HEK293 (cell line): ENCODE measurements around the gene METTL16.
A peak's percentile ranks its signal among the peaks of the same experiment; 100 is the strongest.

ENCODE experiments used
- GLIS2 ChIP-seq: fragments of 450-650 bp; formaldehyde crosslinking; IDR thresholded peaks from 2 replicates; pipeline ENCODE4 v1.5.1; 2016; ENCODE audit warnings: missing biosample characterization, missing genetic modification characterization
- KLF7 ChIP-seq: fragments of 450-650 bp; formaldehyde crosslinking; IDR thresholded peaks from 2 replicates; pipeline ENCODE4 v1.5.1; 2016; ENCODE audit warnings: missing biosample characterization, missing genetic modification characterization, borderline replicate concordance
- KLF8 ChIP-seq: fragments of 450-650 bp; formaldehyde crosslinking; IDR thresholded peaks from 2 replicates; pipeline ENCODE4 v1.5.1; 2016; ENCODE audit warnings: missing biosample characterization, missing genetic modification characterization
- SCRT2 ChIP-seq: fragments of 450-650 bp; formaldehyde crosslinking; IDR thresholded peaks from 2 replicates; pipeline ENCODE4 v1.5.1; 2016; ENCODE audit warnings: missing biosample characterization, missing genetic modification characterization
- ZBTB17 ChIP-seq: fragments of 450-650 bp; formaldehyde crosslinking; IDR thresholded peaks from 2 replicates; pipeline ENCODE4 v1.5.1; 2016; ENCODE audit warnings: missing biosample characterization, missing genetic modification characterization
- ZBTB7A ChIP-seq: fragments of 450-650 bp; formaldehyde crosslinking; IDR thresholded peaks from 2 replicates; pipeline ENCODE4 v1.5.1; 2016; ENCODE audit warnings: low read depth, missing biosample characterization, missing genetic modification characterization
- ZFP37 ChIP-seq: fragments of 450-650 bp; formaldehyde crosslinking; IDR thresholded peaks from 2 replicates; pipeline ENCODE4 v1.5.1; 2016; ENCODE audit warnings: missing biosample characterization, missing genetic modification characterization
- ZNF132 ChIP-seq: fragments of 450-650 bp; formaldehyde crosslinking; IDR thresholded peaks from 2 replicates; pipeline ENCODE4 v1.5.1; 2017; ENCODE audit warnings: missing biosample characterization, missing genetic modification characterization, borderline replicate concordance
- ZNF175 ChIP-seq: fragments of 450-650 bp; formaldehyde crosslinking; IDR thresholded peaks from 2 replicates; pipeline ENCODE4 v1.5.1; 2016; ENCODE audit warnings: missing biosample characterization, missing genetic modification characterization
- ZNF292 ChIP-seq: fragments of 450-650 bp; formaldehyde crosslinking; IDR thresholded peaks from 2 replicates; pipeline ENCODE4 v1.5.1; 2016; ENCODE audit warnings: low read depth, missing biosample characterization, missing genetic modification characterization, borderline replicate concordance
- ZNF311 ChIP-seq: fragments of 450-650 bp; formaldehyde crosslinking; IDR thresholded peaks from 2 replicates; pipeline ENCODE4 v1.5.1; 2017; ENCODE audit warnings: missing biosample characterization, missing genetic modification characterization, borderline replicate concordance
- ZNF324 ChIP-seq: fragments of 450-650 bp; formaldehyde crosslinking; IDR thresholded peaks from 2 replicates; pipeline ENCODE4 v1.5.1; 2016; ENCODE audit warnings: missing biosample characterization, missing genetic modification characterization
- ZNF341 ChIP-seq: fragments of 450-650 bp; formaldehyde crosslinking; IDR thresholded peaks from 2 replicates; pipeline ENCODE4; 2016; ENCODE audit warnings: low read depth, missing biosample characterization, missing genetic modification characterization
- ZNF354C ChIP-seq: fragments of 450-650 bp; formaldehyde crosslinking; IDR thresholded peaks from 2 replicates; pipeline ENCODE4 v1.5.1; 2016; ENCODE audit warnings: missing biosample characterization, missing genetic modification characterization, low read depth, borderline replicate concordance
- ZNF48 ChIP-seq: fragments of 450-650 bp; formaldehyde crosslinking; IDR thresholded peaks from 2 replicates; pipeline ENCODE4 v1.5.1; 2016; ENCODE audit warnings: missing biosample characterization, missing genetic modification characterization
- ZNF529 ChIP-seq: fragments of 450-650 bp; formaldehyde crosslinking; IDR thresholded peaks from 2 replicates; pipeline ENCODE4 v1.5.1; 2017; ENCODE audit warnings: missing genetic modification characterization, missing biosample characterization; ENCODE audit not compliant: insufficient replicate concordance
- ZNF561 ChIP-seq: fragments of 450-650 bp; IDR thresholded peaks from 2 replicates; pipeline ENCODE4 v1.5.1; 2018; ENCODE audit warnings: missing biosample characterization, missing genetic modification characterization, borderline replicate concordance
- ZNF585B ChIP-seq: fragments of 450-650 bp; formaldehyde crosslinking; IDR thresholded peaks from 2 replicates; pipeline ENCODE4 v1.5.1; 2016; ENCODE audit warnings: missing biosample characterization, missing genetic modification characterization
- ZNF626 ChIP-seq: fragments of 450-650 bp; sonication (Bioruptor Pico); formaldehyde crosslinking; IDR thresholded peaks from 2 replicates; pipeline ENCODE4 v1.5.1; 2018; ENCODE audit warnings: missing biosample characterization, missing genetic modification characterization, inconsistent platforms
- ZNF670 ChIP-seq: fragments of 450-650 bp; formaldehyde crosslinking; IDR thresholded peaks from 2 replicates; pipeline ENCODE4 v1.5.1; 2016; ENCODE audit warnings: missing biosample characterization, missing genetic modification characterization, low read depth
- ZNF692 ChIP-seq: fragments of 450-650 bp; formaldehyde crosslinking; IDR thresholded peaks from 2 replicates; pipeline ENCODE4 v1.5.1; 2016; ENCODE audit warnings: missing biosample characterization, missing genetic modification characterization
- ZNF777 ChIP-seq: fragments of 450-650 bp; formaldehyde crosslinking; IDR thresholded peaks from 2 replicates; pipeline ENCODE4 v1.5.1; 2017; ENCODE audit warnings: missing biosample characterization, missing genetic modification characterization, borderline replicate concordance
- ZNF792 ChIP-seq: fragments of 450-650 bp; formaldehyde crosslinking; IDR thresholded peaks from 2 replicates; pipeline ENCODE4 v1.5.1; 2016; ENCODE audit warnings: missing biosample characterization, missing genetic modification characterization
- ZNF830 ChIP-seq: fragments of 450-650 bp; IDR thresholded peaks from 2 replicates; pipeline ENCODE4 v1.5.0; 2018; ENCODE audit warnings: missing biosample characterization, missing genetic modification characterization, low read depth, mild to moderate bottlenecking, moderate library complexity
- TF ChIP-seq, protein P1 (sequence below): fragments of 450-650 bp; formaldehyde crosslinking; IDR thresholded peaks from 2 replicates; pipeline ENCODE4 v1.5.1; 2016; ENCODE audit warnings: missing biosample characterization, missing genetic modification characterization, borderline replicate concordance
- TF ChIP-seq, protein P2 (sequence below): fragments of 450-650 bp; formaldehyde crosslinking; IDR thresholded peaks from 2 replicates; pipeline ENCODE4 v1.5.1; 2016; ENCODE audit warnings: missing biosample characterization, missing genetic modification characterization, low read depth
- TF ChIP-seq, protein P3 (sequence below): fragments of 450-650 bp; formaldehyde crosslinking; IDR thresholded peaks from 2 replicates; pipeline ENCODE4 v1.5.1; 2016; ENCODE audit warnings: missing biosample characterization, missing genetic modification characterization
- TF ChIP-seq, protein P4 (sequence below): fragments of 450-650 bp; IDR thresholded peaks from 2 replicates; pipeline ENCODE4 v1.5.1; 2018; ENCODE audit warnings: missing biosample characterization, mild to moderate bottlenecking, missing genetic modification characterization
- TF ChIP-seq, protein P5 (sequence below): fragments of 450-650 bp; formaldehyde crosslinking; IDR thresholded peaks from 2 replicates; pipeline ENCODE4 v1.5.1; 2016; ENCODE audit warnings: missing biosample characterization, missing genetic modification characterization

The METTL16 gene

DNA sequence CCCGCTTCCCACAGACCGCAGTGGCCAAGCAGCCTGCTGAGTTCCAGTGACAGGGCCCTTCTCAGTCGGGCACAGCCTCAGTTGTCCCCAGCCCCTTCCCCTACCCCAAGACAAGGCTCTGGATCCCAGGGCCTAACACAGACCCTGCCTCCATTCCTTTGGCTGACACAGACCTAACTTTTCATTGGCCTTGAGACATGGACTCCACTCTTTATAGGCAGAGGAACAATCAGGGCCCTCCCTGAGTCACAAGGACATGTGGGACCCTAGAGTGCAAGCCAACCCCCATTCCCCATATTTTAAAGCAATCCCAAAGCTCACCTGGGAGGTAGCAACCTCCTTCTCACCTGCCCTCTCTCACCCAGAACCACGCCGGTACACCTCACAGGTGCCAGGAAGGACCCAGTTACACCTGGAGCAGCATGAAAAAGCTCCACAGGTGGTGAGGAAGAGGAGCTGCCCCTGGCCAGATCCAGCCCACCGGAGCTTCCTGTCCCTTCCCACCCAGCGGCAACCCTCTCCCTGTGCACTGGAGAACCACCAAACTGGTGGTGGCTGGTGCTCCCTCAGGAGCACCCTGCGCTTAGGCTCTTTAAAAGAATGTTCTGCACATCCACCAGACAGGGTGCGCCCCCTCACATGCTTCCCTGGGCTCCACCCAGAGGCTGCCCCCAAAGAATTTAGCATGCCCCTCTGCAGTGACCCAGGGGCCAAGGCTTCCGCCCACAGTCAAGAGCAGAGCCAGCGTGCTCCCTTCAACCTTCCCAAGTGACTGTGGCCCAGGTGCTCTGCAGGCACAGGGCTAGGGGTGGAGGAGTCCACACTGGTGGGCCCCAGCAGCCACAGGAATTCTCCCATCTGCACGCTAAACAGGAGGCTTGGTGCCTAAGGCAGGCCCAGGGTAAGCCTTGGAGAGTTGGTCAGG, 114.2 kb downstream of the METTL16 start (continued):
- no peak for TF ChIP-seq ZNF792 (tag by site-specific recombination)
- TF ChIP-seq GLIS2 (tag by site-specific recombination): peak; percentile 70
- TF ChIP-seq, protein P1, sequence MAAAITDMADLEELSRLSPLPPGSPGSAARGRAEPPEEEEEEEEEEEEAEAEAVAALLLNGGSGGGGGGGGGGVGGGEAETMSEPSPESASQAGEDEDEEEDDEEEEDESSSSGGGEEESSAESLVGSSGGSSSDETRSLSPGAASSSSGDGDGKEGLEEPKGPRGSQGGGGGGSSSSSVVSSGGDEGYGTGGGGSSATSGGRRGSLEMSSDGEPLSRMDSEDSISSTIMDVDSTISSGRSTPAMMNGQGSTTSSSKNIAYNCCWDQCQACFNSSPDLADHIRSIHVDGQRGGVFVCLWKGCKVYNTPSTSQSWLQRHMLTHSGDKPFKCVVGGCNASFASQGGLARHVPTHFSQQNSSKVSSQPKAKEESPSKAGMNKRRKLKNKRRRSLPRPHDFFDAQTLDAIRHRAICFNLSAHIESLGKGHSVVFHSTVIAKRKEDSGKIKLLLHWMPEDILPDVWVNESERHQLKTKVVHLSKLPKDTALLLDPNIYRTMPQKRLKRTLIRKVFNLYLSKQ (tag by site-specific recombination): no peak
- no peak for TF ChIP-seq ZBTB17 (tag by site-specific recombination)
- no peak for TF ChIP-seq ZNF132 (tag by site-specific recombination)
- TF ChIP-seq, protein P2, sequence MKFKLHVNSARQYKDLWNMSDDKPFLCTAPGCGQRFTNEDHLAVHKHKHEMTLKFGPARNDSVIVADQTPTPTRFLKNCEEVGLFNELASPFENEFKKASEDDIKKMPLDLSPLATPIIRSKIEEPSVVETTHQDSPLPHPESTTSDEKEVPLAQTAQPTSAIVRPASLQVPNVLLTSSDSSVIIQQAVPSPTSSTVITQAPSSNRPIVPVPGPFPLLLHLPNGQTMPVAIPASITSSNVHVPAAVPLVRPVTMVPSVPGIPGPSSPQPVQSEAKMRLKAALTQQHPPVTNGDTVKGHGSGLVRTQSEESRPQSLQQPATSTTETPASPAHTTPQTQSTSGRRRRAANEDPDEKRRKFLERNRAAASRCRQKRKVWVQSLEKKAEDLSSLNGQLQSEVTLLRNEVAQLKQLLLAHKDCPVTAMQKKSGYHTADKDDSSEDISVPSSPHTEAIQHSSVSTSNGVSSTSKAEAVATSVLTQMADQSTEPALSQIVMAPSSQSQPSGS: no peak
- TF ChIP-seq, protein P3, sequence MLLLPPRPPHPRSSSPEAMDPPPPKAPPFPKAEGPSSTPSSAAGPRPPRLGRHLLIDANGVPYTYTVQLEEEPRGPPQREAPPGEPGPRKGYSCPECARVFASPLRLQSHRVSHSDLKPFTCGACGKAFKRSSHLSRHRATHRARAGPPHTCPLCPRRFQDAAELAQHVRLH (tag by site-specific recombination): no peak
- no peak for TF ChIP-seq ZNF175 (tag by site-specific recombination)
- TF ChIP-seq ZNF692 (tag by site-specific recombination): peak; percentile 91
- TF ChIP-seq ZNF292: no peak
- TF ChIP-seq ZFP37 (tag by site-specific recombination): no peak
- no peak for TF ChIP-seq ZNF311 (tag by site-specific recombination)
- TF ChIP-seq ZNF626 (tag by site-specific recombination): no peak
- no peak for TF ChIP-seq KLF8 (tag by site-specific recombination)
- no peak for TF ChIP-seq KLF7 (tag by site-specific recombination)
- TF ChIP-seq ZNF670 (tag by site-specific recombination): no peak
- no peak for TF ChIP-seq ZNF561 (tag by site-specific recombination)
- no peak for TF ChIP-seq ZNF529 (tag by site-specific recombination)
- TF ChIP-seq, protein P4, sequence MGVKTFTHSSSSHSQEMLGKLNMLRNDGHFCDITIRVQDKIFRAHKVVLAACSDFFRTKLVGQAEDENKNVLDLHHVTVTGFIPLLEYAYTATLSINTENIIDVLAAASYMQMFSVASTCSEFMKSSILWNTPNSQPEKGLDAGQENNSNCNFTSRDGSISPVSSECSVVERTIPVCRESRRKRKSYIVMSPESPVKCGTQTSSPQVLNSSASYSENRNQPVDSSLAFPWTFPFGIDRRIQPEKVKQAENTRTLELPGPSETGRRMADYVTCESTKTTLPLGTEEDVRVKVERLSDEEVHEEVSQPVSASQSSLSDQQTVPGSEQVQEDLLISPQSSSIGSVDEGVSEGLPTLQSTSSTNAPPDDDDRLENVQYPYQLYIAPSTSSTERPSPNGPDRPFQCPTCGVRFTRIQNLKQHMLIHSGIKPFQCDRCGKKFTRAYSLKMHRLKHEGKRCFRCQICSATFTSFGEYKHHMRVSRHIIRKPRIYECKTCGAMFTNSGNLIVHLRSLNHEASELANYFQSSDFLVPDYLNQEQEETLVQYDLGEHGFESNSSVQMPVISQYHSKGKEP: no peak
- TF ChIP-seq ZNF48 (tag by site-specific recombination): no peak
- TF ChIP-seq, protein P5, sequence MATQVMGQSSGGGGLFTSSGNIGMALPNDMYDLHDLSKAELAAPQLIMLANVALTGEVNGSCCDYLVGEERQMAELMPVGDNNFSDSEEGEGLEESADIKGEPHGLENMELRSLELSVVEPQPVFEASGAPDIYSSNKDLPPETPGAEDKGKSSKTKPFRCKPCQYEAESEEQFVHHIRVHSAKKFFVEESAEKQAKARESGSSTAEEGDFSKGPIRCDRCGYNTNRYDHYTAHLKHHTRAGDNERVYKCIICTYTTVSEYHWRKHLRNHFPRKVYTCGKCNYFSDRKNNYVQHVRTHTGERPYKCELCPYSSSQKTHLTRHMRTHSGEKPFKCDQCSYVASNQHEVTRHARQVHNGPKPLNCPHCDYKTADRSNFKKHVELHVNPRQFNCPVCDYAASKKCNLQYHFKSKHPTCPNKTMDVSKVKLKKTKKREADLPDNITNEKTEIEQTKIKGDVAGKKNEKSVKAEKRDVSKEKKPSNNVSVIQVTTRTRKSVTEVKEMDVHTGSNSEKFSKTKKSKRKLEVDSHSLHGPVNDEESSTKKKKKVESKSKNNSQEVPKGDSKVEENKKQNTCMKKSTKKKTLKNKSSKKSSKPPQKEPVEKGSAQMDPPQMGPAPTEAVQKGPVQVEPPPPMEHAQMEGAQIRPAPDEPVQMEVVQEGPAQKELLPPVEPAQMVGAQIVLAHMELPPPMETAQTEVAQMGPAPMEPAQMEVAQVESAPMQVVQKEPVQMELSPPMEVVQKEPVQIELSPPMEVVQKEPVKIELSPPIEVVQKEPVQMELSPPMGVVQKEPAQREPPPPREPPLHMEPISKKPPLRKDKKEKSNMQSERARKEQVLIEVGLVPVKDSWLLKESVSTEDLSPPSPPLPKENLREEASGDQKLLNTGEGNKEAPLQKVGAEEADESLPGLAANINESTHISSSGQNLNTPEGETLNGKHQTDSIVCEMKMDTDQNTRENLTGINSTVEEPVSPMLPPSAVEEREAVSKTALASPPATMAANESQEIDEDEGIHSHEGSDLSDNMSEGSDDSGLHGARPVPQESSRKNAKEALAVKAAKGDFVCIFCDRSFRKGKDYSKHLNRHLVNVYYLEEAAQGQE (tag by site-specific recombination): no peak
- TF ChIP-seq ZNF830: no peak
- TF ChIP-seq ZNF341 (tag by site-specific recombination): no peak
- peak; percentile 21; the same call in 1 of the 2 replicates for TF ChIP-seq ZNF585B (tag by site-specific recombination)
- TF ChIP-seq ZNF354C (tag by site-specific recombination): no peak
- TF ChIP-seq ZNF324 (tag by site-specific recombination): no peak
- peak; percentile 84 for TF ChIP-seq SCRT2
- no peak for TF ChIP-seq ZNF777 (tag by site-specific recombination)
- TF ChIP-seq ZBTB7A: no peak
